GM12801 (cell line): ENCODE results near the gene CATSPER2.
"Not testable (repeated sequence)": the region's sequence is repeated elsewhere in the genome, so short reads cannot be mapped to it uniquely, and the experiment has no call there.

Source experiments
- CTCF ChIP-seq: IDR thresholded peaks from one replicate; pipeline ENCODE4 v1.5.1; 2011; ENCODE audit warnings: control low read depth; ENCODE audit not compliant: insufficient read length; ENCODE audit errors: extremely low read depth

Gene CATSPER2

GRCh38 chr15:43648649-43649429 lies at the start of gene CATSPER2:
Gene CATSPER2 (minus strand): TSS chr15:43648844. CDS start chr15:43648061, 783 bp downstream.
- TF ChIP-seq CTCF, result no peak

GRCh38 chr15:43693148-43694022 lies 44.7 kb upstream of the CATSPER2 start, which contains the start of gene CKMT1A:
Gene CKMT1A (plus strand): TSS chr15:43693859. CDS start chr15:43694051, 192 bp downstream.
- not testable (repeated sequence) for TF ChIP-seq CTCF

- TF ChIP-seq CTCF, result no peak
These were observed 23.5 kb downstream of the CATSPER2 start for GRCh38 chr15:43625106-43625505.

- TF ChIP-seq CTCF, result not testable (repeated sequence)
These were observed 29.9 kb downstream of the CATSPER2 start, which contains the start of gene STRC for GRCh38 chr15:43618700-43619099. Gene STRC (minus strand): TSS chr15:43618800. CDS start chr15:43618722, 78 bp downstream.

GRCh38 chr15:43593328-43594190 lies 55.1 kb downstream of the CATSPER2 start, which contains the start of gene CKMT1B:
Gene CKMT1B (plus strand): TSS chr15:43594027. CDS start chr15:43594219, 192 bp downstream.
- TF ChIP-seq CTCF, result not testable (repeated sequence)

- not testable (repeated sequence) for TF ChIP-seq CTCF
These were observed 58.7 kb downstream of the CATSPER2 start, which contains the start of gene PPIP5K1 for GRCh38 chr15:43589778-43590466. Gene PPIP5K1 (minus strand): TSS chr15:43590208. CDS start chr15:43584504, 5,704 bp downstream.
